Stimulated activated CD4-positive, alpha-beta T cell treated with anti-CD3 and anti-CD28 coated beads, Interleukin-4, amount 100 ng/mL, for 1 hour (primary cell): Measurements from ENCODE around the gene P2RY6.
"Not testable (repeated sequence)": the region's sequence is repeated elsewhere in the genome, so short reads cannot be mapped to it uniquely, and the experiment has no call there.

ENCODE experiments used
- DNase-seq: peaks from one replicate; pipeline ENCODE4 v3.0.0-alpha.2; 2020

P2RY6 gene

GRCh38 chr11:73271936-73272679 is at the start of gene P2RY6:
Gene P2RY6, plus strand, starts transcription at chr11:73272338. Its CDS starts 24,181 bp downstream, at chr11:73296519.
- no peak for DNase-seq

- DNase-seq = no peak
Measured at GRCh38 chr11:73223998-73224730, 48.0 kb upstream of the P2RY6 start.

- no peak for DNase-seq
Measured at GRCh38 chr11:73225001-73225686, 47.0 kb upstream of the P2RY6 start.

DNA sequence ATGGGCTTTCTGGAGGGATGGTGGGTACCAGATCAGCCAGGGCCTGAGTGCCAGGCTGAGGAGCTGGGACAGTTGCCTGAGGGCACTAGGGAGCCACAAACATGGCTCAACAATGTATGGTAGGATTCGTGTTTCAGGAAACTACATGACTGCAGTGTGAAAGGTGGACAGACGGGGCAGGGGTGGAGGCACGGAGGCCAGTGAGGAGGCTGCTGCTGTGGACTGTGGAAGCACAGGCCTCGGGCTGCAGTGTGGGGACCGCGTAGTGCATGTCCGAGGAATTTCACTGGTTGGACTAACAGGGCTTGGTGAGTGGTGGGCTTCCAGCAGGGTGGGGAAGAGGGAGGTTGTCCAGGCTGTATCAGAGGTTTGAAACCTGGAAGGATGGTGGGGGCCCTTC is 46.3 kb upstream of the P2RY6 start:
- DNase-seq = no peak

GRCh38 chr11:73226297-73227006 is 45.7 kb upstream of the P2RY6 start:
- no peak for DNase-seq

GRCh38 chr11:73227571-73228211 is 44.4 kb upstream of the P2RY6 start:
- no peak for DNase-seq

GRCh38 chr11:73228268-73229134 is 43.6 kb upstream of the P2RY6 start:
- no peak for DNase-seq

DNA sequence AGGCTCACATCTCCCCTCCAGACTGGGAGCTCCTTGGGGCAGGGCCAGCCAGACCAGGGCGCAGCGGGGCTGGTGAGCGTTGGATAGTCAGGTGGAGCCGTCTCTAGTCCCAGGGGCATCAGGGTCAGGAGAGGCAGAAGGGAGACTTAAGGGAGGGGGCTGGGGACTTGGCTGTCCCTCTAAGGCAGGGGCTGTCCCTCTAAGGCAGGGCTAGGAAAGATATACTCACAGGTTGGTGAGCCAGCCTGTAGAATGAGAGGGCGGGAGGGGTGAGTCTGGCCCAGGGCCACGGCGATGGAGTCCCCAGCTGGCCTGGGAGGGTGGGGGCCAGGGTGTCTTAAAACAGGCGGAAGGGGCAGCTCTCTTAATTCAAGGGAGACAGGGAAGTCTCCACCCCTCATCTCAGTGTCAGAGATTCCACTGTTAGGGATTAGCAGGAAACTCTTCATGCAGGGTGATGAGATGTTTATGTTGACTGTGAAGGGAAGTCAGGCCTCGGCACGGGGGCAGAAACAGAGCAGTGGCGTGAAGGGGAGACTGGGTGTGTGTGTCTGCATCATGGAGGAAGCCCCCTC is 42.7 kb upstream of the P2RY6 start:
- DNase-seq = no peak

DNA sequence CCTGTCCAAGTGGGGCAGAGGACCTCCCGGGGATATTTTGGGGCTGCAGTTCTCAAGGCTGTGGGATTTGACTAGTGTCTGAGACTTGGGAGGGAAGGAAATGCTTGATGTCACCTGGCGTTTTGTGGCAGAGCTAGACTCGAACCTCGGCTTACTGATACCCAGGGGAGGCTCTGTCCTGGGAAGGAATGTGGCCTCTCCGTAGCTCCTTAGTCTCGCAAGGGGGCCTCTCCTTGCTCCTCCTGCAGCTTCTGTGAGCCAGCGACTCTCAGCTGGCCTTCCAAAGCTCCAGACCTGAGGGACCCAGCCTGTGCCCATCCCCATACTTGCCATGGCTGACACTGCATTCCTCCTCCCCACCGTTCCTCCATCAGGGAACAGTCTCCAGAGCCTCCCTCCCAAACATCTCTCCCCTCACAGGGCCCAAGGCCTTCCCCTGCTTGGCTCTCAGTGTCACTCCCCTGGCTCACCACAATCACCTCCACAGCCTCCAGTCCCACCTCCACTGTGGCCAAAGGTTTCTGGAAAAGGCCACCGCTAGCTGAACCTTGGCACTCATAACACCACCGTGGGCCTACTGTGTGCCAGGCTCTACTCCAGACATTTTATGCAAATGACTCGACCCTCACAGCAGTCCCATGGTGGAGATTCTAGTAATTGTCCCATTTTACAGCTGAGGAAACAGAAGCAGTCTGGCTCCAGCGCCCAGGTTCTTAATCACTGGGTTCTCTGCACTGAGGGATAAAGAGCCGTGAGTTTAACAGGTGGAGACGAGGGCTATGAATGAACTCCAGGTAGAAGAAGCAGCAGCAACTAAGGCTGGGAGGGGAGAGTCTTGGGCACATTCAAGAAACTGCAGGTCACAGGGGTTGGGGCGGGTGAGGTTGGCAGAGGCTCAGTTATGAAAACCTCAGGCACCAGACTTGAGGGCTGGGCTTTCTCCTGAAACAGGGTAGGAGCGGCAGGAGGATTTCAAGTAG is 42.0 kb upstream of the P2RY6 start:
- DNase-seq = no peak

DNA sequence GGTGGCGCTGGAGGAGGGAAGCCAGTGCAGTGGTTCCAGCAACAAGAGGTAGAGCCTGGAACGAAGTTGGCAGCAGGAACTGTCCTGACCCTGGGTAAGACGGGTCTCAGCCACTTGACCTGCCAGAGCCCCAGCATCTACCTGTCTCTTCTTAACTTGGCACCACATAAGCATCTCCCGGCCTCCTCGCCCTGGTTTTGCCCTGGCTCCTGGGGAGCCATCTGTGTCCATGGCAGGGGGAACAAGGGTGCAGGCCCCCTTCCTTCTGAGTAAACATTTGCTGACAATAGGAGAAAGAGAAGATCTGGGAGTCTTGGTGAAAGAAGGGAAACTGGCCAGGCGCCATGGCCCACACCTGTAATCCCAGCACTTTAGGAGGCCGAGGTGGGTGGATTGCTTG is 41.2 kb upstream of the P2RY6 start:
- DNase-seq = no peak

- DNase-seq = not testable (repeated sequence)
Measured at GRCh38 chr11:73232487-73232886, 39.7 kb upstream of the P2RY6 start.

DNA sequence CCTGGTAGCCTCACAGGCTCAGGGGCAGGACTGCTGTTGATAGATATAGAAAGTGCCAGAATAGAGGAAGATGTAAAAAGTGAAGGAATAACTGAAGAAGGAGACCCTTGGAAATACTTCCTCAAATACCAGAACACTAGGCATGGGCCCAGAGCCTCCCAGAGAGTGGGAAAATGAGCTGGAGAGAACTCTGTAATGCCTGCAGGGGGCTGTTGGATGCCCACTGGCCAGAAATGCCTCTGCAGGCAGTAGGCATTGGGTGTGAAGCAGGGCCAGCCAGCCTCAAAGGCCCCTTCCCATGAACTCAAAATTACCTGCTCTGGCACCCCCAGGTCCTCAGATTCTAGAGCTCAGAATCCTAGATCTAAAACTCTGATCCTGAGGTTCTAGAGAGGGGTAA is 38.9 kb upstream of the P2RY6 start:
- DNase-seq = no peak

GRCh38 chr11:73233692-73234470 is 38.3 kb upstream of the P2RY6 start:
- DNase-seq = no peak

DNA sequence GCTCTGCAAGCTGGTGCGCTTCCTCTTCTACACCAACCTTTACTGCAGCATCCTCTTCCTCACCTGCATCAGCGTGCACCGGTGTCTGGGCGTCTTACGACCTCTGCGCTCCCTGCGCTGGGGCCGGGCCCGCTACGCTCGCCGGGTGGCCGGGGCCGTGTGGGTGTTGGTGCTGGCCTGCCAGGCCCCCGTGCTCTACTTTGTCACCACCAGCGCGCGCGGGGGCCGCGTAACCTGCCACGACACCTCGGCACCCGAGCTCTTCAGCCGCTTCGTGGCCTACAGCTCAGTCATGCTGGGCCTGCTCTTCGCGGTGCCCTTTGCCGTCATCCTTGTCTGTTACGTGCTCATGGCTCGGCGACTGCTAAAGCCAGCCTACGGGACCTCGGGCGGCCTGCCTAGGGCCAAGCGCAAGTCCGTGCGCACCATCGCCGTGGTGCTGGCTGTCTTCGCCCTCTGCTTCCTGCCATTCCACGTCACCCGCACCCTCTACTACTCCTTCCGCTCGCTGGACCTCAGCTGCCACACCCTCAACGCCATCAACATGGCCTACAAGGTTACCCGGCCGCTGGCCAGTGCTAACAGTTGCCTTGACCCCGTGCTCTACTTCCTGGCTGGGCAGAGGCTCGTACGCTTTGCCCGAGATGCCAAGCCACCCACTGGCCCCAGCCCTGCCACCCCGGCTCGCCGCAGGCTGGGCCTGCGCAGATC is 37.5 kb upstream of the P2RY6 start:
- DNase-seq = no peak

DNA sequence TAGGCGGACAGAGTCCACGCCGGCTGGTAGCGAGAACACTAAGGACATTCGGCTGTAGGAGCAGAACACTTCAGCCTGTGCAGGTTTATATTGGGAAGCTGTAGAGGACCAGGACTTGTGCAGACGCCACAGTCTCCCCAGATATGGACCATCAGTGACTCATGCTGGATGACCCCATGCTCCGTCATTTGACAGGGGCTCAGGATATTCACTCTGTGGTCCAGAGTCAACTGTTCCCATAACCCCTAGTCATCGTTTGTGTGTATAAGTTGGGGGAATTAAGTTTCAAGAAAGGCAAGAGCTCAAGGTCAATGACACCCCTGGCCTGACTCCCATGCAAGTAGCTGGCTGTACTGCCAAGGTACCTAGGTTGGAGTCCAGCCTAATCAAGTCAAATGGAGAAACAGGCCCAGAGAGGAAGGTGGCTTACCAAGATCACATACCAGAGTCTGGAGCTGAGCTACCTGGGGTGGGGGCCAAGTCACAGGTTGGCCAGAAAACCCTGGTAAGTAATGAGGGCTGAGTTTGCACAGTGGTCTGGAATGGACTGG is 36.8 kb upstream of the P2RY6 start:
- no peak for DNase-seq

DNA sequence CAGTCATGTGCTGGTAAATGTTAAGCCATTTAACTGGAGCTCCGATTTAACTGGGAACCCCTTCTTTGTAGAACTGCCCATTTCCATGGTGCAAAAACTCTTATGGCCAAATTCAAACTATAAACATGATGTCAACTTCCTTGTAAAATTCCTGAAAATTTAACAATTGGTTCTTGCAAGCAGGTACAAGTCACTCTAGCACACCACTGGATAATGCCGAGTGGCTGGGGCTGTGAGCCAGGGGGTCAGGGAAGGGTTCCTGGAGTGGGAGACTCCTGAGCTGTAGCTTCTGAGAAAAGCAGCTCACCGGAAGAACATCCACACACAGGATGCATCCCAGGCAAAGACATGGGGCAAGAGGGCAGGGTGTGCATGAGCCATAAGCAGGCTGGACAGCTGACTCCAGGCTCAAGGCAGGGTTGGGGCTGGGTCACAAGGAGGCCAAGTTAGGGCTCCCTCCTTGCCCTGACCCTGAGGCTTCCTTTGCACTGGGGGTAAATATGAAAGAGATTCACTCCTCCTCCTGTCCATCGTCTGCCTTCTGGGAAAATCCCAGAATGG is 35.9 kb upstream of the P2RY6 start:
- DNase-seq = no peak

DNA sequence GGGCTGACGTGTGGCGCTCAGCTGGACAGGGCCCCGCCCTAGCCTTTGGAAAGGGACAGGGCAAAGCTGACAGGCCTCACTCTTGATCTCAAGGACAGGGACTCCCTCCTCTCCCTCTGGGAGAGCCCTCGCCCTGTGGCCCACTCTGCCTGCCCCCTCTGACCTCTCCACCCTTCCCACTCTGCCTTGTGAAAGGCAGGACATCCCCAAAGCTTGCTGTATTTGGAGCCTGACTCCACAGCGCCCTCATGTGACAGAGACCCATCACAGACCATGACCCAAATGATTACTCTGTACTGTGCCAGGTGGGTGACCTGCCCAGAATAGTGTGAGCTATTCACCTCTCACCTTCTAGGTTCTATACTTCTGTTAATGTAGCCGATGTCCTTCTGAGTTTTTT is 35.3 kb upstream of the P2RY6 start:
- no peak for DNase-seq
